Suprapubic skin (tissue), 4 donors: ENCODE measurements around the gene APBB3. TPM values are rescaled to one million over a fixed set of nuclear protein-coding genes. Genes with fewer than 3 reads are reported as not detected.
A peak's percentile ranks its signal among the peaks of the same experiment; 100 is the strongest.

Source experiments
- DNase-seq, 2 donors: peaks; one replicate each; pipeline ENCODE4 v3.0.0-alpha.2; 2019; ENCODE audit warnings: low spot score in 2 of 2
- H3K27ac ChIP-seq: fragments of 200-600 bp; sonication (generic); one replicate; pipeline ENCODE4 v1.5.1; 2019
- H3K27me3 ChIP-seq: fragments of 200-600 bp; sonication (generic); one replicate; pipeline ENCODE4 v1.5.1; 2019
- H3K36me3 ChIP-seq: fragments of 200-600 bp; sonication (generic); one replicate; pipeline ENCODE4 v1.5.1; 2019
- H3K4me1 ChIP-seq: fragments of 200-600 bp; sonication (generic); one replicate; pipeline ENCODE4 v1.5.1; 2019
- H3K4me3 ChIP-seq: fragments of 200-600 bp; sonication (generic); one replicate; pipeline ENCODE4 v1.5.1; 2019; ENCODE audit warnings: mild to moderate bottlenecking
- H3K9me3 ChIP-seq: fragments of 200-600 bp; sonication (generic); one replicate; pipeline ENCODE4 v1.5.1; 2019
- CTCF ChIP-seq, 2 donors: fragments of 200-600 bp in 1 of 2; fragments of 450-650 bp in 1 of 2; sonication (generic) in 1 of 2; IDR thresholded peaks; one replicate each; pipeline ENCODE4 v1.5.1; 2016 to 2019; ENCODE audit warnings: antibody characterized with exemption in 2 of 2, mild to moderate bottlenecking in 1 of 2, moderate library complexity in 1 of 2
- EP300 ChIP-seq: sonication (generic); formaldehyde crosslinking; IDR thresholded peaks from one replicate; pipeline ENCODE4 v1.6.1; 2017; ENCODE audit warnings: antibody characterized with exemption
- POLR2A ChIP-seq, 2 donors: fragments of 450-650 bp; IDR thresholded peaks; one replicate each; pipeline ENCODE4 v1.6.1; 2017; ENCODE audit warnings: antibody characterized with exemption in 2 of 2, mild to moderate bottlenecking in 2 of 2, moderate library complexity in 2 of 2
- POLR2AphosphoS5 ChIP-seq, 3 donors: sonication (generic); formaldehyde crosslinking; IDR thresholded peaks; one replicate each; pipeline ENCODE4 v1.6.1; 2017; ENCODE audit warnings: antibody characterized with exemption in 3 of 3
- WGBS: methylation state at CpG from one replicate; pipeline ENCODE4 v1.1.5; 2018; 5-methylcytosine and 5-hydroxymethylcytosine counted together
- total RNA-seq, 4 donors: library from RNA; depleted of rRNA; stranded (reverse); fragments of >200 nt; gene quantifications; one replicate each; pipeline ENCODE4 v1.1.0, GENCODE V29; 2016

The APBB3 gene
- total RNA-seq, 4 donors from 2014 or later = 14.5 to 57.9 (median 27.3) TPM

DNA sequence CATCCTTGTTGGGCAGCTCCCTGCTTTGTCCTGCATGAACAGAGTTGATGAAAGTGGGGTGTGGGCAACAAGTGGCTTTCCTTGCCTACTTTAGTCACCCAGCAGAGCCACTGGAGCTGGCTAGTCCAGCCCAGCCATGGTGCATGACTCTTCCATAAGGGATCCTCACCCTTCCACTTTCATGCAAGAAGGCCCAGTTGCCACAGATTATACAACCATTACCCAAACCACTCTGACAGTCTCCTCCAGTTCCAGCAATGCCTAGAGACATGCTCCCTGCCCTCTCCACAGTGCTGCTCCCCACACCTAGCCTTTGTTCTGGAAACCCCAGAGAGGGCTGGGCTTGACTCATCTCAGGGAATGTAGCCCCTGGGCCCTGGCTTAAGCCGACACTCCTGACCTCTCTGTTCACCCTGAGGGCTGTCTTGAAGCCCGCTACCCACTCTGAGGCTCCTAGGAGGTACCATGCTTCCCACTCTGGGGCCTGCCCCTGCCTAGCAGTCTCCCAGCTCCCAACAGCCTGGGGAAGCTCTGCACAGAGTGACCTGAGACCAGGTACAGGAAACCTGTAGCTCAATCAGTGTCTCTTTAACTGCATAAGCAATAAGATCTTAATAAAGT is 4.2 kb upstream of the APBB3 start:
- Histone ChIP-seq H3K4me1 (peaks cover 40% of the 10 kb centered on the region), H3K27ac (peak overlapping the region; percentile 3), H3K36me3 (peaks cover 26% of the 10 kb centered on the region), H3K9me3 (no peaks in the 10 kb centered on the region), H3K4me3 (no peak overlapping the region), H3K27me3 (no peaks in the 10 kb centered on the region)
- 95% methylated on average over 2 of the region's 2 CpGs for WGBS
- no peak for DNase-seq
- no peak for TF ChIP-seq POLR2A (IDR thresholded peaks at IDR 0.05)
- TF ChIP-seq CTCF (IDR thresholded peaks at IDR 0.05) = no peak
- TF ChIP-seq EP300 = no peak
- no peak for TF ChIP-seq POLR2AphosphoS5 (IDR thresholded peaks at IDR 0.05)

DNA sequence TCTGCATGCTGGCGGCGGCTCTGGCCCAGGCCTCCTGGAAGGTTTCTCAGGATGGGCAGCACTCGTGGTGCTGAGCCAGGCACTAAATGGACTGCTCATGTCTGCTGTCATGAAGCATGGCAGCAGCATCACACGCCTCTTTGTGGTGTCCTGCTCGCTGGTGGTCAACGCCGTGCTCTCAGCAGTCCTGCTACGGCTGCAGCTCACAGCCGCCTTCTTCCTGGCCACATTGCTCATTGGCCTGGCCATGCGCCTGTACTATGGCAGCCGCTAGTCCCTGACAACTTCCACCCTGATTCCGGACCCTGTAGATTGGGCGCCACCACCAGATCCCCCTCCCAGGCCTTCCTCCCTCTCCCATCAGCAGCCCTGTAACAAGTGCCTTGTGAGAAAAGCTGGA is 3.5 kb upstream of the APBB3 start:
- Histone ChIP-seq H3K4me3 (no peak overlapping the region), H3K27ac (no peak overlapping the region), H3K36me3 (peaks cover 26% of the 10 kb centered on the region), H3K9me3 (no peaks in the 10 kb centered on the region), H3K4me1 (peaks cover 47% of the 10 kb centered on the region), H3K27me3 (no peaks in the 10 kb centered on the region)
- TF ChIP-seq POLR2AphosphoS5 (IDR thresholded peaks at IDR 0.05) (no peak), CTCF (IDR thresholded peaks at IDR 0.05) (no peak), EP300 (no peak), POLR2A (IDR thresholded peaks at IDR 0.05) (no peak)
- WGBS = 92% methylated on average over 12 of the region's 13 CpGs
- DNase-seq = no peak

DNA sequence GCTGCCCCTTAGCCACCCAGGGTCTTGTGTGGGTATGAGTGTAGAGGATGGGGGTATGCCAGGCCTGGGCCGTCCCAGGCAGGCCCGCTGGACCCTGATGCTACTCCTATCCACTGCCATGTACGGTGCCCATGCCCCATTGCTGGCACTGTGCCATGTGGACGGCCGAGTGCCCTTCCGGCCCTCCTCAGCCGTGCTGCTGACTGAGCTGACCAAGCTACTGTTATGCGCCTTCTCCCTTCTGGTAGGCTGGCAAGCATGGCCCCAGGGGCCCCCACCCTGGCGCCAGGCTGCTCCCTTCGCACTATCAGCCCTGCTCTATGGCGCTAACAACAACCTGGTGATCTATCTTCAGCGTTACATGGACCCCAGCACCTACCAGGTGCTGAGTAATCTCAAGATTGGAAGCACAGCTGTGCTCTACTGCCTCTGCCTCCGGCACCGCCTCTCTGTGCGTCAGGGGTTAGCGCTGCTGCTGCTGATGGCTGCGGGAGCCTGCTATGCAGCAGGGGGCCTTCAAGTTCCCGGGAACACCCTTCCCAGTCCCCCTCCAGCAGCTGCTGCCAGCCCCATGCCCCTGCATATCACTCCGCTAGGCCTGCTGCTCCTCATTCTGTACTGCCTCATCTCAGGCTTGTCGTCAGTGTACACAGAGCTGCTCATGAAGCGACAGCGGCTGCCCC is 2.9 kb upstream of the APBB3 start:
- Histone ChIP-seq H3K4me1 (peaks cover 53% of the 10 kb centered on the region), H3K4me3 (no peak overlapping the region)
- WGBS = 92% methylated on average over 20 of the region's 22 CpGs

DNA sequence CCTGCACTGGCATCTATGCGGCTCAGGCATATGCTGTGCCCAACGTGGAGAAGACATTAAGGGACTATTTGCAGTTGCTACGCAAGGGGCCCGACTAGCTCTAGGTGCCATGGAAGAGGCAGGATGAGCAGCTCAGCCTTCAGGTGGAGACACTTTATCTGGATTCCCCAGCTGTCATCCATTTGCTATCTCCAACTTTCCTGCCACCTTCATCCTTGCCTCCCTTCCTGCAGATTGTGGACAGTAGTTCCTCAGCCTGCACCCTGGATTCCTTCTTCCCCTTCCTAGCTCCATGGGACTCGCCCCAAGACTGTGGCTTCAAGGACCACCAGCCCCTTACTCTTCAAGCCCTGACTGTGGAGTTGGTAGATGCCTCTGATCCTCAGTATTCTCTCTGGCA is 2.3 kb upstream of the APBB3 start:
- H3K4me1 ChIP-seq = peaks cover 59% of the 10 kb centered on the region

More for the DNA sequence above, 2.9 kb upstream of the APBB3 start:
- Histone ChIP-seq H3K9me3 (no peaks in the 10 kb centered on the region), H3K27me3 (no peaks in the 10 kb centered on the region), H3K27ac (no peak overlapping the region), H3K36me3 (peaks cover 26% of the 10 kb centered on the region)
- no peak for DNase-seq
- TF ChIP-seq CTCF (IDR thresholded peaks at IDR 0.05) = no peak
- no peak for TF ChIP-seq POLR2A (IDR thresholded peaks at IDR 0.05)
- TF ChIP-seq POLR2AphosphoS5 (IDR thresholded peaks at IDR 0.05) = no peak
- TF ChIP-seq EP300 = no peak

More for the DNA sequence above, 2.3 kb upstream of the APBB3 start:
- TF ChIP-seq CTCF (IDR thresholded peaks at IDR 0.05) (no peak), EP300 (no peak), POLR2AphosphoS5 (IDR thresholded peaks at IDR 0.05) (no peak), POLR2A (IDR thresholded peaks at IDR 0.05) (no peak)
- Histone ChIP-seq H3K4me3 (no peak overlapping the region), H3K9me3 (no peaks in the 10 kb centered on the region), H3K27ac (no peak overlapping the region), H3K27me3 (no peaks in the 10 kb centered on the region), H3K36me3 (peaks cover 32% of the 10 kb centered on the region)
- no peak for DNase-seq
- 96% methylated on average over 5 of the region's 5 CpGs for WGBS
